Measurements from ENCODE around the gene MBNL1. TPM values are rescaled to one million over a fixed set of nuclear protein-coding genes. Genes with fewer than 3 reads are reported as not detected.
A peak's percentile ranks its signal among the peaks of the same experiment; 100 is the strongest.

The MBNL1 gene, protein sequence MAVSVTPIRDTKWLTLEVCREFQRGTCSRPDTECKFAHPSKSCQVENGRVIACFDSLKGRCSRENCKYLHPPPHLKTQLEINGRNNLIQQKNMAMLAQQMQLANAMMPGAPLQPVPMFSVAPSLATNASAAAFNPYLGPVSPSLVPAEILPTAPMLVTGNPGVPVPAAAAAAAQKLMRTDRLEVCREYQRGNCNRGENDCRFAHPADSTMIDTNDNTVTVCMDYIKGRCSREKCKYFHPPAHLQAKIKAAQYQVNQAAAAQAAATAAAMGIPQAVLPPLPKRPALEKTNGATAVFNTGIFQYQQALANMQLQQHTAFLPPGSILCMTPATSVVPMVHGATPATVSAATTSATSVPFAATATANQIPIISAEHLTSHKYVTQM
- polyA plus RNA-seq (2013, experiment 1 of 2): 5.8 TPM
- polyA plus RNA-seq (2013, experiment 2 of 2): 6.1 TPM

DNA sequence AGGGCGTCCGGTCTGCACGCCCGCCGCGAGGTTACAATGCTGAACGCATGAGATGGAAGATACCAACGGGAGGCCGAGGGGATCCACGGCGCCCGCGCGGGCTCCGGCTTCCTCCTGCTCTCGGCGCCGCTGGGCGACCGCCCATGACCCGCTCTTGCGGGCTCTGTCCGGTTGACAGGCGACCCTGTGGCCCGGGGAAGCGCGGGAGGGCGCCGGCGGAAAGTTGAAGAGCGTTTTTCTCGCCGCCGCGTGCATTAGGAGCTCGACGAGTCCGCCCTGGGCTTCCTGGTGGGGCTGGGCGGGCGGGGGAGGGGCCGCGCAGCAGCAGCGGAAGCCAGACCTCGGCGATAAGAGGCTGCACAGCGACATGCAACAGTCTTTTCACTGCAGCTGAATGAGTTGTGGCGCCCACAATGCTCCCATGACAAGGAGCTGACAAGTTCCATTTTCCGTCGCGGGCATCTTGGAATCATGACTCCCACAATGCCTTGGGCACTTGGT is at the start of gene MBNL1:
TSS of gene MBNL1 (plus strand) at position 375 of the 501 bp plus-strand sequence. CDS start 31,265 bp downstream, outside the sequence.
- Histone ChIP-seq H2BK12ac (ENCODE audit: low read length) (no peak within 1 kb of the TSS), H3K9me3 (replicated peaks in 1 of 2; ENCODE audit: control insufficient read depth in 2 of 2, insufficient read depth in 1 of 2, low read depth in 1 of 2, low read length in 2 of 2) (no peaks in the 10 kb centered on the region), H3K27me3 (ENCODE audit: control insufficient read depth in 3 of 3, insufficient read depth in 3 of 3, low read depth in 1 of 3, low read length in 3 of 3) (peaks cover 0 to 12% (median 0%) of the 10 kb centered on the region in 3 experiments), H4K8ac (ENCODE audit: low read depth, low read length) (no peak within 1 kb of the TSS), H3K9ac (ENCODE audit: low read depth, low read length, poor library complexity) (peak within 1 kb of the TSS; percentile 75), H2AK5ac (ENCODE audit: low read depth, low read length) (peak within 1 kb of the TSS; percentile 53), H2BK120ac (ENCODE audit: low read depth, low read length) (peak within 1 kb of the TSS; percentile 93), H3K4me1 (ENCODE audit: control insufficient read depth in 2 of 2, insufficient read depth in 1 of 2, low read depth in 1 of 2, low read length in 2 of 2) (peaks cover 4 to 7% of the 10 kb centered on the region in 2 donors), H3K27ac (replicated peaks; ENCODE audit: low read length) (peak within 1 kb of the TSS; percentile 88), H3K79me1 (ENCODE audit: low read depth, low read length) (no peaks in the 10 kb centered on the region), H3K18ac (ENCODE audit: low read length) (peak within 1 kb of the TSS; percentile 96), H3K14ac (ENCODE audit: low read length) (no peak within 1 kb of the TSS), H2AFZ (ENCODE audit: low read length) (peak within 1 kb of the TSS; percentile 96), H4K91ac (ENCODE audit: low read depth, low read length, poor library complexity) (no peak within 1 kb of the TSS), H2BK5ac (ENCODE audit: low read length) (peak within 1 kb of the TSS; percentile 63), H2BK15ac (ENCODE audit: low read length) (peak within 1 kb of the TSS; percentile 67), H3K4ac (ENCODE audit: low read length) (no peak within 1 kb of the TSS), H3K4me3 (ENCODE audit: low read length in 2 of 2) (peak within 1 kb of the TSS; percentile 84 to 92), H3K36me3 (replicated peaks in 1 of 2; ENCODE audit: control insufficient read depth in 2 of 2, insufficient read depth in 2 of 2, low read length in 2 of 2) (no peaks in the 10 kb centered on the region), H3K4me2 (ENCODE audit: insufficient read depth, low read length, poor library complexity, severe bottlenecking) (peak within 1 kb of the TSS; percentile 75), H3K23ac (ENCODE audit: low read depth, low read length, poor library complexity) (no peak within 1 kb of the TSS)
- WGBS, 2 donors (ENCODE audit: extremely low coverage in 2 of 2, insufficient read length in 2 of 2, insufficient replicate concordance in 1 of 2): no CpG with 5 or more reads among the region's 50 CpGs
- DNase-seq (ENCODE audit: low spot score): peak; percentile 75

DNA sequence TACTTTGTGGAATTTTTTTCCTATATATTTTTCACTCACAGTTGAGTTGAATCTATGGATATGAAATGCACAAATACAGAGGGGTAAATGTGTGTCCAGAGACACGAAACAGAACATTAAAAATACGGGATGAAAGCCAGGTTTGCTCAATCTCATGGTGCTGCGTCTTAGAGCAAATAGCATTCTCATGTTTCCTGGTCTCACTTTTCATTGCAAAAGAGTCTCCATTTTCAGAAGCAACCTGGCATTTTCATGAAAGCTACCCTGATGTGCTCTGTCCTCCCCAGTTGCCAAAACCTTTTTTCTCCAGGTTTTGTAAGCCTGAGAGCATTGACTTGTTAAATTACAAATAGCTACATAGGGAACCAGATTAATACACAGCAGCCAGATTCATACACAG is 49.5 kb upstream of the MBNL1 start:
- Histone ChIP-seq H3K4me3 (ENCODE audit: low read length in 2 of 2) (no peak overlapping the region), H3K27ac (replicated peaks; ENCODE audit: low read length) (no peak overlapping the region), H3K18ac (ENCODE audit: low read length) (no peak overlapping the region), H2BK15ac (ENCODE audit: low read length) (no peak overlapping the region), H3K4me1 (ENCODE audit: control insufficient read depth in 2 of 2, insufficient read depth in 1 of 2, low read depth in 1 of 2, low read length in 2 of 2) (no peaks in the 10 kb centered on the region), H2BK120ac (ENCODE audit: low read depth, low read length) (no peak overlapping the region), H2BK5ac (ENCODE audit: low read length) (no peak overlapping the region), H3K36me3 (replicated peaks in 1 of 2; ENCODE audit: control insufficient read depth in 2 of 2, insufficient read depth in 2 of 2, low read length in 2 of 2) (no peaks in the 10 kb centered on the region), H3K4me2 (ENCODE audit: insufficient read depth, low read length, poor library complexity, severe bottlenecking) (no peak overlapping the region), H3K23ac (ENCODE audit: low read depth, low read length, poor library complexity) (no peak overlapping the region), H3K14ac (ENCODE audit: low read length) (no peak overlapping the region), H4K91ac (ENCODE audit: low read depth, low read length, poor library complexity) (no peak overlapping the region), H3K4ac (ENCODE audit: low read length) (no peak overlapping the region), H2AK5ac (ENCODE audit: low read depth, low read length) (no peak overlapping the region), H4K8ac (ENCODE audit: low read depth, low read length) (no peak overlapping the region), H3K27me3 (ENCODE audit: control insufficient read depth in 3 of 3, insufficient read depth in 3 of 3, low read depth in 1 of 3, low read length in 3 of 3) (no peaks in the 10 kb centered on the region), H2AFZ (ENCODE audit: low read length) (no peak overlapping the region), H3K9ac (ENCODE audit: low read depth, low read length, poor library complexity) (no peak overlapping the region), H3K79me1 (ENCODE audit: low read depth, low read length) (no peaks in the 10 kb centered on the region), H3K9me3 (replicated peaks in 1 of 2; ENCODE audit: control insufficient read depth in 2 of 2, insufficient read depth in 1 of 2, low read depth in 1 of 2, low read length in 2 of 2) (no peaks in the 10 kb centered on the region), H2BK12ac (ENCODE audit: low read length) (no peak overlapping the region)
- no CpG with 5 or more reads among the region's 3 CpGs for WGBS, 2 donors (ENCODE audit: extremely low coverage in 2 of 2, insufficient read length in 2 of 2, insufficient replicate concordance in 1 of 2)
- no peak for DNase-seq (ENCODE audit: low spot score)

DNA sequence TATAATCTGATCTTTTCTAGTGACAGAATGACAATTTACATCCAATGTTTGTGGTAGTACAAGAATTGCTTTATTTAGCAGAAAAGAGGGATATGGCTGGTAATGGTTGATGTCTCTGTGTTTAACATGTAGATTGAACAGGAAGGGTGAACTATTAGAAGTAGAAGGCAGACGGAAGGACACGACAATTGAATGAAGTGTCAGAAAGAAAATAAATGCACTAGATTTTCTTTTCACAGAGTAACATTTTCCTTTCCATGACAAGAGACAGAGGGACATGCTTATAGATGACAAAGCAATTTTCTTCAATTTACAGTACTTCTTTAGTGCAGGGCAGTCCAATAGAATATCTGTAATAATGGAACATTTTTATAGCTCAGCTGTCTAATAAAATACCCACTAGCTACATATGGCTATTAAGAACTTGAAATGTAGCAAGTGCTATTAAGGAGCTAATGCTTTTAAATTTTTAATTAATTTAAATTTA is 48.9 kb upstream of the MBNL1 start:
- H2BK120ac ChIP-seq (ENCODE audit: low read depth, low read length): no peak overlapping the region
- H3K4ac ChIP-seq (ENCODE audit: low read length): no peak overlapping the region
- WGBS, 2 donors (ENCODE audit: extremely low coverage in 2 of 2, insufficient read length in 2 of 2, insufficient replicate concordance in 1 of 2): no CpG with 5 or more reads among the region's 2 CpGs
- H2BK12ac ChIP-seq (ENCODE audit: low read length): no peak overlapping the region
- DNase-seq (ENCODE audit: low spot score): no peak
- H2BK15ac ChIP-seq (ENCODE audit: low read length): no peak overlapping the region
- no peak overlapping the region for H4K8ac ChIP-seq (ENCODE audit: low read depth, low read length)
- H3K23ac ChIP-seq (ENCODE audit: low read depth, low read length, poor library complexity): no peak overlapping the region
- no peak overlapping the region for H2BK5ac ChIP-seq (ENCODE audit: low read length)
- no peaks in the 10 kb centered on the region for H3K36me3 ChIP-seq (replicated peaks in 1 of 2; ENCODE audit: control insufficient read depth in 2 of 2, insufficient read depth in 2 of 2, low read length in 2 of 2)
- H2AK5ac ChIP-seq (ENCODE audit: low read depth, low read length): no peak overlapping the region
- no peak overlapping the region for H3K18ac ChIP-seq (ENCODE audit: low read length)
- H2AFZ ChIP-seq (ENCODE audit: low read length): no peak overlapping the region
- H3K27me3 ChIP-seq (ENCODE audit: control insufficient read depth in 3 of 3, insufficient read depth in 3 of 3, low read depth in 1 of 3, low read length in 3 of 3): no peaks in the 10 kb centered on the region
- H3K9ac ChIP-seq (ENCODE audit: low read depth, low read length, poor library complexity): no peak overlapping the region
- no peak overlapping the region for H3K4me3 ChIP-seq (ENCODE audit: low read length in 2 of 2)
- no peak overlapping the region for H3K27ac ChIP-seq (replicated peaks; ENCODE audit: low read length)
- H3K9me3 ChIP-seq (replicated peaks in 1 of 2; ENCODE audit: control insufficient read depth in 2 of 2, insufficient read depth in 1 of 2, low read depth in 1 of 2, low read length in 2 of 2): no peaks in the 10 kb centered on the region
- no peak overlapping the region for H3K14ac ChIP-seq (ENCODE audit: low read length)
- no peaks in the 10 kb centered on the region for H3K4me1 ChIP-seq (ENCODE audit: control insufficient read depth in 2 of 2, insufficient read depth in 1 of 2, low read depth in 1 of 2, low read length in 2 of 2)
- H4K91ac ChIP-seq (ENCODE audit: low read depth, low read length, poor library complexity): no peak overlapping the region
- H3K79me1 ChIP-seq (ENCODE audit: low read depth, low read length): no peaks in the 10 kb centered on the region
- H3K4me2 ChIP-seq (ENCODE audit: insufficient read depth, low read length, poor library complexity, severe bottlenecking): no peak overlapping the region

DNA sequence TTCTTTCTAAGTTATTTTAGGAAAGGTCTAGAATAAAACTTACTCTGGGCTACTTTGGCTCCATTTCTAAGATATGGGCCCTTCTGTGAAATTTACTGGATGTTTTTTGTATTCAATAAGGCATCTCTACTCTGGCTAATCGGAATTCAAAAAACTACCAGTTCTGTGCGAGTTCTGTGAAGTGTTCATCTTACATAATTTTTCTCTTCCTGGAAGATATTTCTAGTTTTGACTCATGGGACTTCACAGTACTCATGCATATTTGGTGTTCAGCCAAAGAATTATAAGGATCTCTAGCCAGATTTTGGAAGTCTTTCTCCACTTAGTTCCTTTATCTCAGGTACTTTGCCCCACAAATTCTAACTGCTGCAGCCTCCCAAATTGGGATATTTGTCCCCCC is 46.4 kb upstream of the MBNL1 start:
- Histone ChIP-seq H2BK5ac (ENCODE audit: low read length) (no peak overlapping the region), H3K14ac (ENCODE audit: low read length) (no peak overlapping the region), H3K9me3 (replicated peaks in 1 of 2; ENCODE audit: control insufficient read depth in 2 of 2, insufficient read depth in 1 of 2, low read depth in 1 of 2, low read length in 2 of 2) (no peaks in the 10 kb centered on the region), H3K27ac (replicated peaks; ENCODE audit: low read length) (no peak overlapping the region), H4K91ac (ENCODE audit: low read depth, low read length, poor library complexity) (no peak overlapping the region), H3K4me3 (ENCODE audit: low read length in 2 of 2) (no peak overlapping the region), H3K27me3 (ENCODE audit: control insufficient read depth in 3 of 3, insufficient read depth in 3 of 3, low read depth in 1 of 3, low read length in 3 of 3) (no peaks in the 10 kb centered on the region), H2AK5ac (ENCODE audit: low read depth, low read length) (no peak overlapping the region), H2BK15ac (ENCODE audit: low read length) (no peak overlapping the region), H2BK120ac (ENCODE audit: low read depth, low read length) (no peak overlapping the region), H3K4me1 (ENCODE audit: control insufficient read depth in 2 of 2, insufficient read depth in 1 of 2, low read depth in 1 of 2, low read length in 2 of 2) (peaks cover 0 to 4% of the 10 kb centered on the region in 2 donors), H2BK12ac (ENCODE audit: low read length) (no peak overlapping the region), H3K4ac (ENCODE audit: low read length) (no peak overlapping the region), H3K9ac (ENCODE audit: low read depth, low read length, poor library complexity) (no peak overlapping the region), H2AFZ (ENCODE audit: low read length) (no peak overlapping the region), H3K79me1 (ENCODE audit: low read depth, low read length) (no peaks in the 10 kb centered on the region), H3K4me2 (ENCODE audit: insufficient read depth, low read length, poor library complexity, severe bottlenecking) (no peak overlapping the region), H3K36me3 (replicated peaks in 1 of 2; ENCODE audit: control insufficient read depth in 2 of 2, insufficient read depth in 2 of 2, low read length in 2 of 2) (no peaks in the 10 kb centered on the region), H4K8ac (ENCODE audit: low read depth, low read length) (no peak overlapping the region), H3K23ac (ENCODE audit: low read depth, low read length, poor library complexity) (no peak overlapping the region), H3K18ac (ENCODE audit: low read length) (no peak overlapping the region)
- no CpG with 5 or more reads among the region's 2 CpGs for WGBS, 2 donors (ENCODE audit: extremely low coverage in 2 of 2, insufficient read length in 2 of 2, insufficient replicate concordance in 1 of 2)
- no peak for DNase-seq (ENCODE audit: low spot score)

Data from neuronal stem cell (in vitro differentiated cells).